HEK293 (cell line): ENCODE results near the gene VPS13C.

Source experiments
- KLF16 ChIP-seq: fragments of 450-650 bp; formaldehyde crosslinking; IDR thresholded peaks from 2 replicates; pipeline ENCODE4 v1.5.1; 2017; ENCODE audit warnings: missing biosample characterization, missing genetic modification characterization
- PATZ1 ChIP-seq: fragments of 450-650 bp; formaldehyde crosslinking; IDR thresholded peaks from 2 replicates; pipeline ENCODE4 v1.5.1; 2016; ENCODE audit warnings: missing biosample characterization, missing genetic modification characterization
- PRDM1 ChIP-seq: fragments of 450-650 bp; formaldehyde crosslinking; IDR thresholded peaks from 2 replicates; pipeline ENCODE4; 2016; ENCODE audit warnings: missing biosample characterization, missing genetic modification characterization
- SP2 ChIP-seq: fragments of 450-650 bp; formaldehyde crosslinking; IDR thresholded peaks from 2 replicates; pipeline ENCODE4 v1.5.1; 2016; ENCODE audit warnings: missing biosample characterization, missing genetic modification characterization
- ZBTB10 ChIP-seq: fragments of 450-650 bp; formaldehyde crosslinking; IDR thresholded peaks from 2 replicates; pipeline ENCODE4 v1.5.1; 2016; ENCODE audit warnings: missing biosample characterization, missing genetic modification characterization
- ZFP41 ChIP-seq: fragments of 450-650 bp; formaldehyde crosslinking; IDR thresholded peaks from 2 replicates; pipeline ENCODE4 v1.5.1; 2016; ENCODE audit warnings: missing biosample characterization, missing genetic modification characterization, borderline replicate concordance
- ZIC2 ChIP-seq: fragments of 450-650 bp; formaldehyde crosslinking; IDR thresholded peaks from 2 replicates; pipeline ENCODE4 v1.5.1; 2016; ENCODE audit warnings: missing biosample characterization, missing genetic modification characterization
- ZNF26 ChIP-seq: fragments of 450-650 bp; formaldehyde crosslinking; IDR thresholded peaks from 2 replicates; pipeline ENCODE4 v1.5.1; 2016; ENCODE audit warnings: missing biosample characterization, missing genetic modification characterization
- ZNF416 ChIP-seq: fragments of 450-650 bp; formaldehyde crosslinking; IDR thresholded peaks from 2 replicates; pipeline ENCODE4 v1.5.1; 2016; ENCODE audit warnings: missing biosample characterization, missing genetic modification characterization
- ZNF768 ChIP-seq: fragments of 450-650 bp; formaldehyde crosslinking; IDR thresholded peaks from 2 replicates; pipeline ENCODE4 v1.5.1; 2018; ENCODE audit warnings: missing biosample characterization, mild to moderate bottlenecking, missing genetic modification characterization
- TF ChIP-seq, protein P1 (sequence below): fragments of 450-650 bp; formaldehyde crosslinking; IDR thresholded peaks from 2 replicates; pipeline ENCODE4 v1.5.1; 2016; ENCODE audit warnings: missing biosample characterization, missing genetic modification characterization
- TF ChIP-seq, protein P2 (sequence below): fragments of 450-650 bp; formaldehyde crosslinking; IDR thresholded peaks from 2 replicates; pipeline ENCODE4 v1.5.1; 2016; ENCODE audit warnings: missing biosample characterization, missing genetic modification characterization

DNA sequence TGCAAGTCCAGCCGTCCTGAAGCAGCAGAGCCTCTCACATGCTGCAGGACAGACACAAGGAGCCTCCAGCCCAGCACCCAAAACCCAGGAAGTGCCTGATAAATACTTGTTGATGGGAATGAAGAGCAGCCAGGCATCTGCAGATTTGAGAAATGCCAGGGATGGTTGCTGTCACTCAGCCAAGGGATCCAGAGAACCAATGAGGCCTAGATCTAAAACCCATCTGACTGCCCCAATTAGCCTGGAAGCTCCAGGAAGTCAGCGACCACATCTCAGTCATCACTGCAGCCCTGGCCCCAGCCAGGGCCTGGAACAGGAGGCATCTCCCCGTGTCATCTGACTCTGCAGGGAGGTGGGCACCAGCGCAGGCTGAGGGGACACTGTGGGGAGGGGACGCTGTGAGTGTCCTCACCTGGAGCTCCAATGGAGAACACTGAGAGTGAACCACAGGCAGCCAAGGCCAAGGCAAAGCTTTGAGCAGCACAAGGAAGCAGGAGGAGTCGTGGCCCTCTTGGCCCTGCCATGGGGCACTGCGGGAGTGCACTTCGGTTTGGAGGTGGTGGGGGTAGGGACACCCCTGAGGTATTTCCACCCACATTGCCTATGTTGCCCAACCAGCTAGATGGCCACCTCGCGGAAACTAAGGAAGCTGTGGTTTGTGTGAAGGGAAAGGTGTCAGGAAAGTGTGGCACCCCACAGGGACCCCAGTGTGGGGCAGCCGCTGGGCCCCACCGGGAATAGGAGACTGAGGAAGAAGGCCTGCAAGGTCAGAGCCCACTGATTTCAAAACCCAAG lies 229.5 kb downstream of the VPS13C start:
- TF ChIP-seq ZNF26 (no peak), ZIC2 (tag by site-specific recombination) (no peak), ZBTB10 (no peak), SP2 (tag by site-specific recombination) (no peak), ZNF416 (tag by site-specific recombination) (no peak), ZNF768 (no peak), KLF16 (tag by site-specific recombination) (no peak), ZFP41 (tag by site-specific recombination) (no peak), PRDM1 (no peak), PATZ1 (tag by site-specific recombination) (no peak)
- TF ChIP-seq, protein P1, sequence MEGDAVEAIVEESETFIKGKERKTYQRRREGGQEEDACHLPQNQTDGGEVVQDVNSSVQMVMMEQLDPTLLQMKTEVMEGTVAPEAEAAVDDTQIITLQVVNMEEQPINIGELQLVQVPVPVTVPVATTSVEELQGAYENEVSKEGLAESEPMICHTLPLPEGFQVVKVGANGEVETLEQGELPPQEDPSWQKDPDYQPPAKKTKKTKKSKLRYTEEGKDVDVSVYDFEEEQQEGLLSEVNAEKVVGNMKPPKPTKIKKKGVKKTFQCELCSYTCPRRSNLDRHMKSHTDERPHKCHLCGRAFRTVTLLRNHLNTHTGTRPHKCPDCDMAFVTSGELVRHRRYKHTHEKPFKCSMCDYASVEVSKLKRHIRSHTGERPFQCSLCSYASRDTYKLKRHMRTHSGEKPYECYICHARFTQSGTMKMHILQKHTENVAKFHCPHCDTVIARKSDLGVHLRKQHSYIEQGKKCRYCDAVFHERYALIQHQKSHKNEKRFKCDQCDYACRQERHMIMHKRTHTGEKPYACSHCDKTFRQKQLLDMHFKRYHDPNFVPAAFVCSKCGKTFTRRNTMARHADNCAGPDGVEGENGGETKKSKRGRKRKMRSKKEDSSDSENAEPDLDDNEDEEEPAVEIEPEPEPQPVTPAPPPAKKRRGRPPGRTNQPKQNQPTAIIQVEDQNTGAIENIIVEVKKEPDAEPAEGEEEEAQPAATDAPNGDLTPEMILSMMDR (tag by site-specific recombination): no peak
- TF ChIP-seq, protein P2, sequence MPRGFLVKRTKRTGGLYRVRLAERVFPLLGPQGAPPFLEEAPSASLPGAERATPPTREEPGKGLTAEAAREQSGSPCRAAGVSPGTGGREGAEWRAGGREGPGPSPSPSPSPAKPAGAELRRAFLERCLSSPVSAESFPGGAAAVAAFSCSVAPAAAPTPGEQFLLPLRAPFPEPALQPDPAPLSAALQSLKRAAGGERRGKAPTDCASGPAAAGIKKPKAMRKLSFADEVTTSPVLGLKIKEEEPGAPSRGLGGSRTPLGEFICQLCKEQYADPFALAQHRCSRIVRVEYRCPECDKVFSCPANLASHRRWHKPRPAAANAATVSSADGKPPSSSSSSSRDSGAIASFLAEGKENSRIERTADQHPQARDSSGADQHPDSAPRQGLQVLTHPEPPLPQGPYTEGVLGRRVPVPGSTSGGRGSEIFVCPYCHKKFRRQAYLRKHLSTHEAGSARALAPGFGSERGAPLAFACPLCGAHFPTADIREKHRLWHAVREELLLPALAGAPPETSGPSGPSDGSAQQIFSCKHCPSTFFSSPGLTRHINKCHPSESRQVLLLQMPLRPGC (tag by site-specific recombination): no peak
